H1 (cell line): Measurements from ENCODE around the gene IL17REL. TPM values are rescaled to one million over a fixed set of nuclear protein-coding genes. Genes with fewer than 3 reads are reported as not detected.
"Not testable (repeated sequence)": the region's sequence is repeated elsewhere in the genome, so short reads cannot be mapped to it uniquely, and the experiment has no call there.

Experiments used
- CTCF ChIA-PET: fragments of 300-600 bp; sonication (Branson Sonifier 250); formaldehyde crosslinking; loops from one replicate; lab custom pipeline; 2021; ENCODE audit not compliant: partially characterized antibody; lab: Charles Lee
- POLR2A ChIA-PET: fragments of 300-600 bp; sonication (Branson Sonifier 250); formaldehyde crosslinking; loops from one replicate; lab custom pipeline; 2021; ENCODE audit warnings: inconsistent platforms; ENCODE audit not compliant: partially characterized antibody; lab: Charles Lee
- DNase-seq, 2 experiments: peaks; one replicate each; pipeline versions ENCODE4 v3.0.0 to v3.0.0-alpha.2; 2010 to 2022; ENCODE audit warnings: low spot score in 2 of 2, low read depth in 1 of 2, mixed read lengths in 1 of 2
- FAIRE-seq: peaks from 2 replicates; lab custom pipeline; 2011; peaks lifted over from hg19 to GRCh38; lab: Jason Lieb, UNC
- H2AFZ ChIP-seq: 2 replicates; pipeline ENCODE4 v1.8.1; 2012; ENCODE audit warnings: low read length, inconsistent platforms
- H2AK5ac ChIP-seq: 2 replicates; pipeline ENCODE4 v1.6.1; 2013; ENCODE audit warnings: low read depth, low read length
- H2BK120ac ChIP-seq: replicated peaks from 2 replicates; pipeline ENCODE3; 2013; ENCODE audit warnings: low read depth, low read length, inconsistent platforms
- H2BK12ac ChIP-seq: 2 replicates; pipeline ENCODE4 v1.6.1; 2013; ENCODE audit warnings: low read depth, low read length
- H2BK15ac ChIP-seq: 2 replicates; pipeline ENCODE4 v1.6.1; 2013; ENCODE audit warnings: low read length
- H2BK20ac ChIP-seq: 2 replicates; pipeline ENCODE4 v1.6.1; 2013; ENCODE audit warnings: low read length
- H2BK5ac ChIP-seq: 2 replicates; pipeline ENCODE4 v1.6.1; 2013; ENCODE audit warnings: low read depth, low read length
- H3K14ac ChIP-seq: 2 replicates; pipeline ENCODE4 v1.6.1; 2013; ENCODE audit warnings: inconsistent platforms; ENCODE audit not compliant: insufficient read length
- H3K18ac ChIP-seq: 2 replicates; pipeline ENCODE4 v1.6.1; 2013; ENCODE audit warnings: low read length; ENCODE audit errors: extremely low read depth
- H3K23ac ChIP-seq: 2 replicates; pipeline ENCODE4 v1.6.1; 2013; ENCODE audit warnings: inconsistent platforms; ENCODE audit not compliant: insufficient read length
- H3K23me2 ChIP-seq: 2 replicates; pipeline ENCODE4 v1.6.1; 2013; ENCODE audit warnings: low read depth, low read length
- H3K27ac ChIP-seq: 2 replicates; pipeline ENCODE4 v1.6.1; 2011; ENCODE audit warnings: low read depth, low read length, inconsistent platforms
- H3K27me3 ChIP-seq, 4 experiments: replicated peaks in 1 of 4; 1 replicate in 1 of 4; 2 replicates in 3 of 4; pipeline versions ENCODE4 v1.6.1 to v1.8.1; 2011 to 2013; ENCODE audit warnings: low read length in 3 of 4, mild to moderate bottlenecking in 3 of 4, inconsistent platforms in 2 of 4, mixed read lengths in 2 of 4, moderate library complexity in 1 of 4; ENCODE audit not compliant: control insufficient read depth in 3 of 4, insufficient read depth in 3 of 4; ENCODE audit errors: extremely low read depth in 1 of 4
- H3K36me3 ChIP-seq, 4 experiments: 2 replicates each; pipeline versions ENCODE4 v1.6.1 to v1.8.1; 2011 to 2013; ENCODE audit warnings: mild to moderate bottlenecking in 4 of 4, low read length in 3 of 4, moderate library complexity in 2 of 4, control low read depth in 1 of 4, inconsistent platforms in 1 of 4; ENCODE audit not compliant: insufficient read depth in 4 of 4, control insufficient read depth in 2 of 4
- H3K4ac ChIP-seq: replicated peaks from 2 replicates; pipeline ENCODE3; 2013; ENCODE audit warnings: low read length, low read depth, mixed read lengths, inconsistent platforms; ENCODE audit not compliant: insufficient read length
- H3K4me1 ChIP-seq, 4 experiments: replicated peaks in 1 of 4; 1 replicate in 1 of 4; 2 replicates in 3 of 4; pipeline versions ENCODE4 v1.6.1 to v1.8.1; 2011 to 2013; ENCODE audit warnings: low read length in 3 of 4, inconsistent platforms in 2 of 4, mixed read lengths in 1 of 4; ENCODE audit not compliant: insufficient read depth in 4 of 4, control insufficient read depth in 3 of 4
- H3K4me2 ChIP-seq, 2 experiments: 2 replicates each; pipeline versions ENCODE4 v1.6.1 to v1.8.1; 2011 to 2013; ENCODE audit warnings: low read depth in 2 of 2, low read length in 2 of 2, control low read depth in 1 of 2, inconsistent platforms in 1 of 2, mild to moderate bottlenecking in 1 of 2; ENCODE audit not compliant: insufficient read depth in 1 of 2
- H3K4me3 ChIP-seq, 4 experiments: fragments of 200-600, 300-600 bp in 1 of 4; sonication (generic), shearing (Covaris generic), sonication (Bioruptor Twin) in 1 of 4; 2 replicates each; pipeline versions ENCODE4 v1.5.1 to v1.8.1; 2011 to 2016; ENCODE audit warnings: low read length in 4 of 4, low read depth in 3 of 4, control low read depth in 2 of 4, inconsistent platforms in 2 of 4, mild to moderate bottlenecking in 2 of 4, mixed read lengths in 1 of 4, moderate library complexity in 1 of 4; ENCODE audit not compliant: insufficient read depth in 2 of 4; ENCODE audit errors: extremely low read depth in 1 of 4
- H3K56ac ChIP-seq: replicated peaks from 2 replicates; pipeline ENCODE3; 2013; ENCODE audit warnings: low read depth, mild to moderate bottlenecking, mixed read lengths, low read length, inconsistent platforms; ENCODE audit not compliant: insufficient read length
- H3K79me1 ChIP-seq: 2 replicates; pipeline ENCODE4 v1.6.1; 2013; ENCODE audit warnings: low read depth, low read length, control low read depth
- H3K79me2 ChIP-seq, 2 experiments: 2 replicates each; pipeline versions ENCODE4 v1.6.1 to v1.8.1; 2012 to 2013; ENCODE audit warnings: low read length in 2 of 2, mild to moderate bottlenecking in 2 of 2, inconsistent platforms in 1 of 2; ENCODE audit not compliant: insufficient read depth in 2 of 2, control insufficient read depth in 1 of 2
- H3K9ac ChIP-seq, 4 experiments: replicated peaks in 1 of 4; 1 replicate in 1 of 4; 2 replicates in 3 of 4; pipeline versions ENCODE4 v1.6.1 to v1.8.1; 2011 to 2013; ENCODE audit warnings: low read depth in 3 of 4, low read length in 3 of 4, control low read depth in 2 of 4, mild to moderate bottlenecking in 2 of 4, moderate library complexity in 2 of 4, inconsistent platforms in 1 of 4; ENCODE audit errors: extremely low read depth in 1 of 4
- H3K9me3 ChIP-seq, 2 experiments: 2 replicates each; pipeline versions ENCODE4 v1.6.1 to v1.8.1; 2012 to 2013; ENCODE audit warnings: mild to moderate bottlenecking in 2 of 2, moderate library complexity in 2 of 2, control low read depth in 1 of 2, inconsistent platforms in 1 of 2, low read depth in 1 of 2, low read length in 1 of 2, mixed read lengths in 1 of 2; ENCODE audit not compliant: insufficient read depth in 2 of 2
- H4K20me1 ChIP-seq, 2 experiments: replicated peaks in 1 of 2; 2 replicates each; pipeline versions ENCODE3 to v1.8.1; 2011 to 2013; ENCODE audit warnings: inconsistent platforms in 2 of 2, low read length in 2 of 2, mild to moderate bottlenecking in 1 of 2; ENCODE audit not compliant: insufficient read depth in 2 of 2, control insufficient read depth in 1 of 2
- H4K5ac ChIP-seq: 2 replicates; pipeline ENCODE4 v1.6.1; 2013; ENCODE audit warnings: low read length, low read depth, mixed read lengths, inconsistent platforms; ENCODE audit not compliant: insufficient read length
- H4K8ac ChIP-seq: 2 replicates; pipeline ENCODE4 v1.8.0; 2013; ENCODE audit warnings: mild to moderate bottlenecking, moderate library complexity, low read length, inconsistent platforms; ENCODE audit not compliant: insufficient read depth; ENCODE audit errors: extremely low read depth
- H4K91ac ChIP-seq: replicated peaks from 2 replicates; pipeline ENCODE3; 2013; ENCODE audit warnings: low read length, mixed read lengths, inconsistent platforms; ENCODE audit not compliant: insufficient read length
- WGBS, 2 experiments: shearing (Covaris generic) in 1 of 2; methylation state at CpG; one replicate each; pipeline versions ENCODE4 v1.1.6 to v1.1.7; 2013 to 2015; ENCODE audit warnings: low lambda C conversion rate in 2 of 2, mixed read lengths in 2 of 2, inconsistent platforms in 1 of 2, low coverage in 1 of 2, missing lambda C conversion rate in 1 of 2; ENCODE audit not compliant: insufficient replicate concordance in 2 of 2, insufficient coverage in 1 of 2, insufficient read length in 1 of 2; ENCODE audit errors: extremely low coverage in 1 of 2, missing lambda C conversion rate in 1 of 2; 5-methylcytosine and 5-hydroxymethylcytosine counted together
- microRNA-seq, 2 experiments: library from miRNA; unstranded; fragments of <30 nt; microRNA quantifications; one replicate each; pipeline versions ENCODE4 to v1.2.0, GENCODE V29; 2016 to 2020; ENCODE audit warnings: borderline microRNAs expressed in 2 of 2, borderline number of aligned reads in 2 of 2, borderline replicate concordance in 1 of 2
- polyA plus RNA-seq, 7 experiments: library from polyadenylated mRNA; depleted of rRNA in 3 of 7; stranded (reverse) in 5 of 7; unstranded in 2 of 7; fragments of >200 nt in 5 of 7; fragments of 200-250 nt in 2 of 7; gene quantifications; 1 replicate in 5 of 7; 2 replicates in 1 of 7; 4 replicates in 1 of 7; pipeline versions ENCODE4 v1.2.1 to v1.2.3, GENCODE V29; 2011 to 2013; ENCODE audit warnings: missing spikeins in 2 of 7, mixed read lengths in 2 of 7
- small RNA-seq: library from polyadenylated mRNA; stranded (forward); fragments of <200 nt; extraction: miRNeasy Mini kit (QIAGEN cat#:217004); gene quantifications from one replicate; pipeline ENCODE3, GENCODE V24; 2013; ENCODE audit not compliant: insufficient read depth
- total RNA-seq: library from RNA; stranded (reverse); fragmentation: NEBNext Ultra II Directional; extraction: Animal tissue kit (Norgen Biotek cat#: 25700); gene quantifications from 2 replicates; pipeline ENCODE4 v1.2.1, GENCODE V29; 2021

IL17REL gene
- total and polyA plus RNA-seq, 2 of the 8 experiments (the other 6 are each of a cell fraction or from before 2014, with no cell fraction given), result 0.15 to 0.20 TPM

- not testable (repeated sequence) for H3K23ac ChIP-seq, H2BK120ac ChIP-seq, H3K27me3 ChIP-seq, DNase-seq, H3K36me3 ChIP-seq, H3K79me1 ChIP-seq, H3K4ac ChIP-seq, H4K8ac ChIP-seq, H3K14ac ChIP-seq, H2BK12ac ChIP-seq, H4K20me1 ChIP-seq, H2BK5ac ChIP-seq, FAIRE-seq, H3K79me2 ChIP-seq, H2BK20ac ChIP-seq, H2AFZ ChIP-seq, H4K91ac ChIP-seq, H3K27ac ChIP-seq, H3K56ac ChIP-seq, H3K4me2 ChIP-seq, H3K18ac ChIP-seq, H2BK15ac ChIP-seq, H4K5ac ChIP-seq, H3K9me3 ChIP-seq, H2AK5ac ChIP-seq, H3K23me2 ChIP-seq, H3K9ac ChIP-seq, H3K4me3 ChIP-seq
- peaks cover 0 to 20% (median 10%) of the 10 kb centered on the region in 4 experiments; a peak in 5 of 7 replicates for H3K4me1 ChIP-seq
- ChIA-PET POLR2A (interaction anchor here (2.1 kb wide), 1 partner anchor 11 kb away, joined by 7 read pairs; no protein-coding TSS in a partner anchor), CTCF (interaction anchor here (1.2 to 1.5 kb wide), 2 partner anchors 22 to 48 kb away, joined by 3 to 5 read pairs; no protein-coding TSS in a partner anchor)
- 81% methylated on average over 6 of the region's 17 CpGs; no CpG with 5 or more reads in 1 of the 2 experiments for WGBS, 2 experiments
These were observed 67.3 kb downstream of the IL17REL start for GRCh38 chr22:49945042-49945794.

Small RNA genes within 50 kb of the gene (microRNA-seq; reads per million reads assigned to microRNA genes)
- 0 reads per million in 2 experiments for gene MIR6821

Small RNA genes within 50 kb of the gene (small RNA-seq; reads per million reads assigned to genes)
- not detected for gene MIR6821

Other genes with a start within 250 kb of the IL17REL start
- gene BRD1, start 184.9 kb downstream of the IL17REL start, total RNA-seq, result 34.0 and 35.7 TPM in 2 replicates
- gene BRD1, start 184.9 kb downstream of the IL17REL start, polyA plus RNA-seq (2011; rRNA removed), result 6.8 and 11.4 TPM in 2 replicates
- gene ZBED4, start 158.9 kb downstream of the IL17REL start, total RNA-seq, result 28.3 TPM in 2 replicates
- gene ZBED4, start 158.9 kb downstream of the IL17REL start, polyA plus RNA-seq (2011; rRNA removed), result 11.0 and 14.5 TPM in 2 replicates
- gene ALG12, start 94.3 kb downstream of the IL17REL start, total RNA-seq, result 22.5 and 25.0 TPM in 2 replicates
- gene ALG12, start 94.3 kb downstream of the IL17REL start, polyA plus RNA-seq (2011; rRNA removed), result 13.4 and 24.1 TPM in 2 replicates
- 36.6 and 39.4 TPM in 2 replicates for gene CRELD2, start 94.1 kb downstream of the IL17REL start, total RNA-seq
- gene CRELD2, start 94.1 kb downstream of the IL17REL start, polyA plus RNA-seq (2011; rRNA removed), result 24.5 and 34.3 TPM in 2 replicates
- 30.0 and 31.2 TPM in 2 replicates for gene PIM3, start 52.0 kb downstream of the IL17REL start, total RNA-seq
- gene PIM3, start 52.0 kb downstream of the IL17REL start, polyA plus RNA-seq (2011; rRNA removed), result 22.6 and 40.2 TPM in 2 replicates
- not detected in 2 replicates for gene TTLL8, start 45.5 kb upstream of the IL17REL start, total RNA-seq
- not detected in 2 replicates for gene TTLL8, start 45.5 kb upstream of the IL17REL start, polyA plus RNA-seq (2011; rRNA removed)
- not detected in 2 replicates for gene MLC1, start 72.7 kb upstream of the IL17REL start, total RNA-seq
- 0.17 and 0.20 TPM in 2 replicates for gene MLC1, start 72.7 kb upstream of the IL17REL start, polyA plus RNA-seq (2011; rRNA removed)
- gene MOV10L1, start 77.2 kb upstream of the IL17REL start, total RNA-seq, result not detected in 2 replicates
- gene MOV10L1, start 77.2 kb upstream of the IL17REL start, polyA plus RNA-seq (2011; rRNA removed), result 0.13 and 0.32 TPM in 2 replicates
- gene PANX2, start 158.0 kb upstream of the IL17REL start, total RNA-seq, result 5.0 and 5.4 TPM in 2 replicates
- 3.5 and 6.0 TPM in 2 replicates for gene PANX2, start 158.0 kb upstream of the IL17REL start, polyA plus RNA-seq (2011; rRNA removed)
- gene TRABD, start 173.1 kb upstream of the IL17REL start, total RNA-seq, result 57.5 and 60.0 TPM in 2 replicates
- 44.2 and 88.8 TPM in 2 replicates for gene TRABD, start 173.1 kb upstream of the IL17REL start, polyA plus RNA-seq (2011; rRNA removed)
- gene SELENOO, start 188.2 kb upstream of the IL17REL start, total RNA-seq, result 16.8 and 18.6 TPM in 2 replicates
- gene SELENOO, start 188.2 kb upstream of the IL17REL start, polyA plus RNA-seq (2011; rRNA removed), result 25.1 and 34.1 TPM in 2 replicates
- 23.5 and 24.7 TPM in 2 replicates for gene TUBGCP6, start 232.3 kb upstream of the IL17REL start, total RNA-seq
- gene TUBGCP6, start 232.3 kb upstream of the IL17REL start, polyA plus RNA-seq (2011; rRNA removed), result 24.2 and 33.6 TPM in 2 replicates
- 21.2 and 26.4 TPM in 2 replicates for gene HDAC10, start 238.5 kb upstream of the IL17REL start, total RNA-seq
- 11.2 and 18.8 TPM in 2 replicates for gene HDAC10, start 238.5 kb upstream of the IL17REL start, polyA plus RNA-seq (2011; rRNA removed)
- gene MAPK12, start 248.9 kb upstream of the IL17REL start, total RNA-seq, result 15.6 and 20.3 TPM in 2 replicates
- 17.3 and 25.9 TPM in 2 replicates for gene MAPK12, start 248.9 kb upstream of the IL17REL start, polyA plus RNA-seq (2011; rRNA removed)